C4-2B (cell line): ENCODE data around the gene ZBP1.

Source experiments
- H3K27ac ChIP-seq: fragments of 450-650 bp; 2 replicates; pipeline ENCODE4 v1.5.1; 2017
- CTCF ChIP-seq: fragments of 450-650 bp; conservative IDR thresholded peaks from 2 replicates; pipeline ENCODE4 v1.5.1; 2017; ENCODE audit warnings: mild to moderate bottlenecking
- ZFX ChIP-seq: fragments of 450-650 bp; IDR thresholded peaks from 2 replicates; pipeline ENCODE4 v1.6.1; 2017

The ZBP1 gene

GRCh38 chr20:57557926-57558613, 62.2 kb downstream of the ZBP1 start:
- TF ChIP-seq ZFX (no peak), CTCF (no peak)
- H3K27ac ChIP-seq = no peak overlapping the region

GRCh38 chr20:57556980-57557274, 63.3 kb downstream of the ZBP1 start:
- no peak for TF ChIP-seq CTCF
- TF ChIP-seq ZFX = no peak
- H3K27ac ChIP-seq = no peak overlapping the region

GRCh38 chr20:57555457-57556184, 64.6 kb downstream of the ZBP1 start:
- no peak for TF ChIP-seq ZFX
- no peak for TF ChIP-seq CTCF
- no peak overlapping the region for H3K27ac ChIP-seq
